ENCODE data around the gene VIPR2.

- TF ChIP-seq CTCF (conservative IDR thresholded peaks at IDR 0.05; ENCODE audit: low read depth, low read length) (no peak), EZH2 (IDR thresholded peaks at IDR 0.05; ENCODE audit: borderline replicate concordance, low read depth, low read length, poor library complexity, severe bottlenecking) (no peak)
These were observed 130.8 kb downstream of the VIPR2 start for GRCh38 chr7:159013825-159014289.
